Mesenchymal stem cell (in vitro differentiated cells and primary cell): ENCODE data around the gene SLC35B2.

ENCODE experiments used
- DNase-seq: peaks from one replicate; pipeline ENCODE4 v3.0.0-alpha.2; 2013
- H2AFZ ChIP-seq: one replicate; pipeline ENCODE4 v1.6.1; 2013; ENCODE audit warnings: low read depth, mild to moderate bottlenecking, control low read depth, inconsistent platforms, low read length, moderate library complexity
- H2AK5ac ChIP-seq: 2 replicates; pipeline ENCODE4 v1.6.1; 2013; ENCODE audit warnings: low read length, moderate library complexity, mild to moderate bottlenecking, inconsistent platforms; ENCODE audit not compliant: severe bottlenecking
- H2BK120ac ChIP-seq: one replicate; pipeline ENCODE4 v1.6.1; 2013; ENCODE audit warnings: low read depth, mild to moderate bottlenecking, inconsistent platforms, low read length, moderate library complexity
- H2BK12ac ChIP-seq, 2 experiments: one replicate each; pipeline ENCODE4 v1.6.1; 2013; ENCODE audit warnings: inconsistent platforms in 2 of 2, low read length in 2 of 2, mild to moderate bottlenecking in 2 of 2, moderate library complexity in 2 of 2, control low read depth in 1 of 2
- H2BK15ac ChIP-seq: one replicate; pipeline ENCODE4 v1.6.1; 2013; ENCODE audit warnings: mild to moderate bottlenecking, low read depth, inconsistent platforms; ENCODE audit not compliant: poor library complexity, severe bottlenecking
- H2BK5ac ChIP-seq: 2 replicates; pipeline ENCODE4 v1.6.1; 2013; ENCODE audit warnings: low read depth, mild to moderate bottlenecking, low read length, control low read depth, inconsistent platforms; ENCODE audit not compliant: poor library complexity, severe bottlenecking
- H3K14ac ChIP-seq, 2 experiments: one replicate each; pipeline ENCODE4 v1.6.1; 2013; ENCODE audit warnings: inconsistent platforms in 2 of 2, low read length in 2 of 2, control low read depth in 1 of 2, mild to moderate bottlenecking in 1 of 2, moderate library complexity in 1 of 2
- H3K18ac ChIP-seq, 2 experiments: one replicate each; pipeline ENCODE4 v1.6.1; 2013; ENCODE audit warnings: inconsistent platforms in 2 of 2, low read length in 2 of 2, control low read depth in 1 of 2, low read depth in 1 of 2, mild to moderate bottlenecking in 1 of 2
- H3K23ac ChIP-seq, 2 experiments: one replicate each; pipeline ENCODE4 v1.6.1; 2013; ENCODE audit warnings: inconsistent platforms in 2 of 2, low read length in 2 of 2, mild to moderate bottlenecking in 2 of 2, moderate library complexity in 2 of 2, control low read depth in 1 of 2
- H3K27ac ChIP-seq: 2 replicates; pipeline ENCODE4 v1.5.1; 2013; ENCODE audit warnings: mild to moderate bottlenecking, moderate library complexity, low read length, control low read depth, inconsistent platforms; ENCODE audit not compliant: poor library complexity, severe bottlenecking
- H3K27me3 ChIP-seq, 2 experiments: 2 replicates each; pipeline versions ENCODE4 v1.6.1 to v1.7.0; 2013; ENCODE audit warnings: low read length in 2 of 2, mild to moderate bottlenecking in 2 of 2, moderate library complexity in 2 of 2, control low read depth in 1 of 2, inconsistent platforms in 1 of 2; ENCODE audit not compliant: control insufficient read depth in 1 of 2, insufficient read depth in 1 of 2
- H3K36me3 ChIP-seq, 2 experiments: 2 replicates each; pipeline versions ENCODE4 v1.6.1 to v1.7.0; 2013; ENCODE audit warnings: low read length in 2 of 2, control low read depth in 1 of 2, inconsistent platforms in 1 of 2, low read depth in 1 of 2, mild to moderate bottlenecking in 1 of 2; ENCODE audit not compliant: insufficient read depth in 2 of 2, control insufficient read depth in 1 of 2
- H3K4ac ChIP-seq, 2 experiments: one replicate each; pipeline ENCODE4 v1.6.1; 2013; ENCODE audit warnings: inconsistent platforms in 2 of 2, low read length in 2 of 2, mild to moderate bottlenecking in 2 of 2, moderate library complexity in 2 of 2, control low read depth in 1 of 2, low read depth in 1 of 2
- H3K4me1 ChIP-seq: 2 replicates; pipeline ENCODE4 v1.6.1; 2013; ENCODE audit warnings: low read depth, low read length, control low read depth; ENCODE audit not compliant: control insufficient read depth, insufficient read depth
- H3K4me2 ChIP-seq: 2 replicates; pipeline ENCODE4 v1.6.1; 2013; ENCODE audit warnings: low read length, mild to moderate bottlenecking, inconsistent platforms; ENCODE audit not compliant: poor library complexity, severe bottlenecking
- H3K4me3 ChIP-seq, 2 experiments: 2 replicates each; pipeline versions ENCODE4 v1.5.1 to v1.7.0; 2013; ENCODE audit warnings: low read length in 2 of 2, mild to moderate bottlenecking in 2 of 2, control low read depth in 1 of 2, low read depth in 1 of 2; ENCODE audit not compliant: insufficient read depth in 1 of 2
- H3K79me1 ChIP-seq: replicated peaks from 2 replicates; pipeline ENCODE4 v1.6.1; 2013; ENCODE audit warnings: mild to moderate bottlenecking, control low read depth, low read length, inconsistent platforms; ENCODE audit not compliant: poor library complexity, severe bottlenecking
- H3K9ac ChIP-seq: 2 replicates; pipeline ENCODE4 v1.7.0; 2013; ENCODE audit warnings: mild to moderate bottlenecking, low read length, moderate library complexity
- H3K9me3 ChIP-seq: 2 replicates; pipeline ENCODE4 v1.7.0; 2013; ENCODE audit warnings: mild to moderate bottlenecking, low read length; ENCODE audit not compliant: control insufficient read depth
- H4K8ac ChIP-seq: one replicate; pipeline ENCODE4 v1.6.1; 2013; ENCODE audit warnings: inconsistent platforms, mild to moderate bottlenecking, low read length, moderate library complexity
- H4K91ac ChIP-seq: one replicate; pipeline ENCODE4 v1.6.1; 2013; ENCODE audit warnings: mild to moderate bottlenecking, low read length, inconsistent platforms
- WGBS: methylation state at CpG from one replicate; pipeline ENCODE4 v1.1.7; 2013; ENCODE audit warnings: mixed read lengths; 5-methylcytosine and 5-hydroxymethylcytosine counted together

Gene SLC35B2

GRCh38 chr6:44237021-44237812 is 20.1 kb downstream of the SLC35B2 start:
- Histone ChIP-seq H3K9ac (peak overlapping the region; percentile 84), H3K27me3 (no peaks in the 10 kb centered on the region), H3K4ac (peak overlapping the region; percentile 20 to 84), H2AFZ (peak overlapping the region; percentile 70), H3K4me3 (peak overlapping the region; percentile 55 to 75), H3K27ac (peak overlapping the region; percentile 96), H2BK120ac (peak overlapping the region; percentile 61), H3K79me1 (peaks cover 2% of the 10 kb centered on the region), H2AK5ac (peak overlapping the region; percentile 96), H3K36me3 (peaks cover 2 to 15% of the 10 kb centered on the region in 2 experiments), H2BK5ac (peak overlapping the region; percentile 80), H4K8ac (peak overlapping the region; percentile 87), H3K4me1 (peaks cover 25% of the 10 kb centered on the region), H3K18ac (peak overlapping the region; percentile 89 to 93), H2BK15ac (peak overlapping the region; percentile 95), H3K9me3 (no peaks in the 10 kb centered on the region), H4K91ac (peak overlapping the region; percentile 88), H2BK12ac (peak overlapping the region in 1 of 2 experiments; percentile 76), H3K14ac (peak overlapping the region in 1 of 2 experiments; percentile 91), H3K23ac (no peak overlapping the region), H3K4me2 (peak overlapping the region; percentile 84)
- peak; percentile 98 for DNase-seq
- WGBS = 43% methylated on average over 19 of the region's 22 CpGs

- Histone ChIP-seq H3K23ac (no peak overlapping the region), H3K4me1 (peaks cover 25% of the 10 kb centered on the region), H2BK120ac (no peak overlapping the region), H3K36me3 (peaks cover 12 to 26% of the 10 kb centered on the region in 2 experiments), H2AK5ac (peak overlapping the region; percentile 25), H4K91ac (no peak overlapping the region), H3K18ac (no peak overlapping the region), H3K27ac (no peak overlapping the region), H3K4me3 (no peak overlapping the region), H2BK5ac (no peak overlapping the region), H3K79me1 (peaks cover 2% of the 10 kb centered on the region), H2BK15ac (no peak overlapping the region), H2BK12ac (no peak overlapping the region), H3K14ac (no peak overlapping the region), H3K27me3 (no peaks in the 10 kb centered on the region), H4K8ac (no peak overlapping the region), H3K9ac (no peak overlapping the region), H2AFZ (no peak overlapping the region), H3K9me3 (no peaks in the 10 kb centered on the region), H3K4ac (no peak overlapping the region), H3K4me2 (no peak overlapping the region)
- DNase-seq = no peak
- WGBS = 98% methylated on average over 5 of the region's 6 CpGs
Observed at GRCh38 chr6:44235891-44236516, 21.3 kb downstream of the SLC35B2 start.

- Histone ChIP-seq H3K23ac (no peak overlapping the region), H2AK5ac (peak overlapping the region; percentile 20), H3K14ac (no peak overlapping the region), H3K4me3 (no peak overlapping the region), H3K27ac (peak overlapping the region; percentile 74), H4K8ac (no peak overlapping the region), H3K4me2 (peak overlapping the region; percentile 1), H3K79me1 (peaks cover 2% of the 10 kb centered on the region), H3K18ac (no peak overlapping the region), H3K36me3 (peaks cover 14 to 33% of the 10 kb centered on the region in 2 experiments), H3K4ac (no peak overlapping the region), H2BK12ac (no peak overlapping the region), H3K9ac (peak overlapping the region; percentile 40), H2BK5ac (peak overlapping the region; percentile 25), H2BK120ac (no peak overlapping the region), H2AFZ (no peak overlapping the region), H3K9me3 (no peaks in the 10 kb centered on the region), H3K4me1 (peaks cover 25% of the 10 kb centered on the region), H4K91ac (no peak overlapping the region), H3K27me3 (no peaks in the 10 kb centered on the region), H2BK15ac (peak overlapping the region; percentile 21)
- WGBS = 89% methylated on average over 5 of the region's 6 CpGs
- no peak for DNase-seq
Observed at GRCh38 chr6:44235269-44235668, 22.1 kb downstream of the SLC35B2 start.
